K562 (cell line): ENCODE results near the gene PDE8B. TPM values are rescaled to one million over a fixed set of nuclear protein-coding genes. Genes with fewer than 3 reads are reported as not detected.

Source experiments
- ATAC-seq: fragments of 200-7000 bp; cut with Tn5 transposase; 3 replicates; pipeline ENCODE4 v1.9.1; 2020; ENCODE audit warnings: moderate library complexity
- BruUV-seq: library from RNA; stranded (reverse); fragments of 400-500 nt; replicated peaks from 2 replicates; lab custom pipeline; 2021; lab: Mats Ljungman, UMichigan
- CTCF ChIA-PET: fragments of 300-600 bp; formaldehyde crosslinking; extraction: SDS; loops from one replicate; lab custom pipeline; 2021; ENCODE audit warnings: low intra/inter-chr PET ratio; lab: Yijun Ruan, JAX
- POLR2A ChIA-PET: fragments of 300-600, 350-650 bp; sonication (Branson Sonifier 250); formaldehyde crosslinking; extraction: SDS; loops from one replicate; lab custom pipeline; 2021; ENCODE audit warnings: antibody characterized with exemption, inconsistent platforms; lab: Yijun Ruan, JAX
- DNase-seq, 4 experiments: peaks; one replicate each; pipeline versions ENCODE4 v3.0.0 to v3.0.0-alpha.2; 2011 to 2018; ENCODE audit warnings: low spot score in 3 of 4, mixed read lengths in 3 of 4; ENCODE audit errors: extremely low read depth in 1 of 4
- FAIRE-seq: peaks from 2 replicates; lab custom pipeline; 2011; peaks lifted over from hg19 to GRCh38; lab: Jason Lieb, UNC
- H2AFZ ChIP-seq: 2 replicates; pipeline ENCODE4 v1.6.0; 2011; ENCODE audit warnings: low read depth, low read length, control low read depth, inconsistent platforms
- H3K27ac ChIP-seq: fragments of 200-600 bp; 3 replicates; pipeline ENCODE4 v1.8.0; 2011; ENCODE audit warnings: low read depth, mild to moderate bottlenecking, control low read depth, inconsistent platforms, low read length, moderate library complexity, mixed read lengths; ENCODE audit errors: extremely low read depth
- H3K27me3 ChIP-seq, 2 experiments: fragments of 300-600 bp in 1 of 2; 2 replicates in 1 of 2; 3 replicates in 1 of 2; pipeline versions ENCODE4 v1.6.0 to v1.8.0; 2011; ENCODE audit warnings: inconsistent platforms in 2 of 2, low read length in 2 of 2, mild to moderate bottlenecking in 1 of 2, mixed read lengths in 1 of 2, moderate library complexity in 1 of 2; ENCODE audit not compliant: control insufficient read depth in 2 of 2, insufficient read depth in 2 of 2
- H3K36me3 ChIP-seq: fragments of 300-600 bp; 3 replicates; pipeline ENCODE4 v1.8.0; 2011; ENCODE audit warnings: mild to moderate bottlenecking, low read length, inconsistent platforms; ENCODE audit not compliant: control insufficient read depth, insufficient read depth
- H3K4me1 ChIP-seq, 2 experiments: fragments of 200-600 bp in 1 of 2; replicated peaks in 1 of 2; 2 replicates in 1 of 2; 3 replicates in 1 of 2; pipeline versions ENCODE4 v1.5.1 to v1.8.0; 2011; ENCODE audit warnings: inconsistent platforms in 2 of 2, low read length in 2 of 2, mild to moderate bottlenecking in 1 of 2, mixed read lengths in 1 of 2, moderate library complexity in 1 of 2; ENCODE audit not compliant: control insufficient read depth in 2 of 2, insufficient read depth in 2 of 2
- H3K4me2 ChIP-seq: 2 replicates; pipeline ENCODE4 v1.6.1; 2011; ENCODE audit warnings: low read length, control low read depth, inconsistent platforms, mixed read lengths; ENCODE audit not compliant: insufficient read depth
- H3K4me3 ChIP-seq: fragments of 200-600 bp; sonication (generic), shearing (Covaris generic); 2 replicates; pipeline ENCODE4 v1.5.1; 2016; ENCODE audit warnings: control low read depth, inconsistent platforms
- H3K79me2 ChIP-seq: fragments of 200-600 bp; 3 replicates; pipeline ENCODE4 v1.8.0; 2011; ENCODE audit warnings: low read length, inconsistent platforms; ENCODE audit not compliant: control insufficient read depth, insufficient read depth
- H3K9ac ChIP-seq, 2 experiments: 2 replicates each; pipeline versions ENCODE4 v1.6.0 to v1.6.1; 2011; ENCODE audit warnings: low read depth in 2 of 2, low read length in 2 of 2, control low read depth in 1 of 2, inconsistent platforms in 1 of 2, mild to moderate bottlenecking in 1 of 2, mixed read lengths in 1 of 2; ENCODE audit not compliant: insufficient read depth in 1 of 2
- H3K9me1 ChIP-seq: one replicate; pipeline ENCODE4 v1.6.0; 2011; ENCODE audit warnings: inconsistent platforms, mild to moderate bottlenecking, low read length, moderate library complexity; ENCODE audit not compliant: control insufficient read depth, insufficient read depth
- H3K9me3 ChIP-seq: replicated peaks from 2 replicates; pipeline ENCODE4 v1.5.1; 2011; ENCODE audit warnings: low read depth, low read length, inconsistent platforms; ENCODE audit not compliant: control insufficient read depth, insufficient read depth
- H4K20me1 ChIP-seq: replicated peaks from 2 replicates; pipeline ENCODE4 v1.6.1; 2011; ENCODE audit warnings: low read length, inconsistent platforms, mixed read lengths; ENCODE audit not compliant: control insufficient read depth, insufficient read depth
- BMI1 ChIP-seq: fragments of 150-350 bp; IDR thresholded peaks from 2 replicates; pipeline ENCODE4 v1.6.1; 2014; ENCODE audit warnings: low read length
- DEAF1 ChIP-seq: fragments of 450-650 bp; formaldehyde crosslinking; IDR thresholded peaks from 2 replicates; pipeline ENCODE4 v1.4.0; 2020; ENCODE audit warnings: mild to moderate bottlenecking, moderate library complexity
- MEF2A ChIP-seq: IDR thresholded peaks from 2 replicates; pipeline ENCODE4 v1.6.1; 2011; ENCODE audit warnings: low read depth, mild to moderate bottlenecking, low read length, moderate library complexity; ENCODE audit not compliant: control insufficient read depth
- NFATC3 ChIP-seq: fragments of 450-650 bp; IDR thresholded peaks from 2 replicates; pipeline ENCODE4 v1.6.1; 2017; ENCODE audit warnings: mild to moderate bottlenecking
- NFXL1 ChIP-seq: fragments of 450-650 bp; formaldehyde crosslinking; IDR thresholded peaks from 2 replicates; pipeline ENCODE4 v1.4.0; 2021; ENCODE audit warnings: mild to moderate bottlenecking
- NR1H2 ChIP-seq: sonication (generic); formaldehyde crosslinking; IDR thresholded peaks from 2 replicates; pipeline ENCODE4 v1.4.0; 2020; ENCODE audit warnings: mild to moderate bottlenecking, missing genetic modification reagents
- SIN3A ChIP-seq, 2 experiments: fragments of 150-350 bp in 1 of 2; IDR thresholded peaks; 2 replicates each; pipeline ENCODE4 v1.6.1; 2011 to 2016; ENCODE audit warnings: borderline replicate concordance in 2 of 2, low read depth in 2 of 2, low read length in 2 of 2, mild to moderate bottlenecking in 2 of 2, moderate library complexity in 2 of 2; ENCODE audit not compliant: control insufficient read depth in 1 of 2
- SIN3B ChIP-seq: fragments of 450-650 bp; IDR thresholded peaks from 2 replicates; pipeline ENCODE4 v1.6.1; 2017; ENCODE audit warnings: low read depth, mild to moderate bottlenecking, moderate library complexity
- WGBS: fragments of 100-300 bp; shearing (Covaris generic); methylation state at CpG from one replicate; pipeline ENCODE4 v1.1.6; 2016; ENCODE audit warnings: low coverage, mixed read lengths; ENCODE audit not compliant: insufficient coverage; ENCODE audit errors: missing lambda C conversion rate; 5-methylcytosine and 5-hydroxymethylcytosine counted together
- in situ Hi-C: fragments of 300-500 bp; cut with MboI; formaldehyde crosslinking; loops from 4 replicates; pipeline ENCODE4 v1.15.0; 2018; ENCODE audit warnings: inconsistent platforms, mixed read lengths
- intact Hi-C: fragments of 100-400 bp; cut with micrococcal nuclease; formaldehyde crosslinking; loops from 2 replicates; pipeline ENCODE4 v1.14.2; 2022
- polyA plus RNA-seq, 8 experiments: library from polyadenylated mRNA; depleted of rRNA in 4 of 8; stranded (reverse) in 5 of 8; unstranded in 3 of 8; fragments of >200 nt; fragmentation: Nextera tagmentation in 2 of 8; fragmentation: Illumina TruSeq in 1 of 8; extraction: Ambion mirVana in 2 of 8; extraction: Trizol in 1 of 8; gene quantifications; 2 replicates each; pipeline versions ENCODE4 v1.2.1 to v1.2.3, GENCODE V29; 2011 to 2014; ENCODE audit warnings: inconsistent platforms in 1 of 8, missing spikeins in 1 of 8
- total RNA-seq, 7 experiments: library from RNA; depleted of rRNA in 6 of 7; stranded (reverse); fragments of >200 nt in 6 of 7; fragmentation: Illumina TruSeq in 2 of 7; extraction: Trizol in 2 of 7; gene quantifications; 2 replicates each; pipeline versions ENCODE4 v1.2.1 to v1.2.3, GENCODE V29; 2011 to 2021; ENCODE audit warnings: low replicate concordance in 1 of 7

The PDE8B gene
- total and polyA plus RNA-seq, 9 of the 15 experiments (the other 6 are each of a cell fraction or from before 2014, with no cell fraction given) = 0.15 to 0.28 TPM; not detected in 7

- CTCF ChIA-PET = no interaction called here
- no peak for TF ChIP-seq NFXL1 (CRISPR knock-in tag)
- TF ChIP-seq MEF2A = no peak
- TF ChIP-seq SIN3B = no peak
- no peak for TF ChIP-seq SIN3A (IDR thresholded peaks at IDR 0.05; ENCODE audit: borderline replicate concordance in 2 of 2, control insufficient read depth in 1 of 2, low read depth in 2 of 2, low read length in 2 of 2)
- TF ChIP-seq NR1H2 (CRISPR knock-in tag) = no peak
- TF ChIP-seq BMI1 = no peak
- no peak for TF ChIP-seq NFATC3
- TF ChIP-seq DEAF1 = no peak
- POLR2A ChIA-PET = interaction anchor here (0.7 to 1.0 kb wide), 3 partner anchors 9 to 34 kb away, joined by 3 to 4 read pairs (median 3); no protein-coding TSS in a partner anchor
- no peak overlapping the region for H3K4me3 ChIP-seq
- intact Hi-C loops (no loop called here), in situ Hi-C loops (no loop called here)
- H3K36me3 ChIP-seq = no peaks in the 10 kb centered on the region
- peaks cover 3% of the 10 kb centered on the region for H3K9me1 ChIP-seq
- DNase-seq (no peak), FAIRE-seq (no peak), ATAC-seq (no peak)
- H3K9me3 ChIP-seq = no peaks in the 10 kb centered on the region
- no peaks in the 10 kb centered on the region for H3K79me2 ChIP-seq
- H3K9ac ChIP-seq = no peak overlapping the region
- peaks cover 5 to 44% of the 10 kb centered on the region in 2 experiments; a peak in 3 of 5 replicates for H3K27me3 ChIP-seq
- no peaks in the 10 kb centered on the region for H4K20me1 ChIP-seq
- no peaks in the 10 kb centered on the region for H3K4me1 ChIP-seq
- H2AFZ ChIP-seq = no peak overlapping the region
- 0% methylated on average over 4 of the region's 4 CpGs for WGBS
- BruUV-seq = no TSS peak
- no peak overlapping the region for H3K4me2 ChIP-seq
- H3K27ac ChIP-seq = no peak overlapping the region
These were observed 142.8 kb downstream of the PDE8B start for GRCh38 chr5:77353251-77353650.
